Nephron progenitor cell (in vitro differentiated cells): Measurements from ENCODE around the gene IKBKE.

Source experiments
- DNase-seq: peaks from one replicate; pipeline ENCODE4 v3.0.0; 2021
- H3K27ac Mint-ChIP-seq: 2 replicates; pipeline ENCODE4 v1.8.0; 2021; ENCODE audit warnings: mild to moderate bottlenecking, moderate library complexity, mixed read lengths
- H3K27me3 Mint-ChIP-seq: 2 replicates; pipeline ENCODE4 v1.8.0; 2021; ENCODE audit warnings: mild to moderate bottlenecking, low read depth, mixed read lengths; ENCODE audit not compliant: poor library complexity
- H3K36me3 Mint-ChIP-seq: 2 replicates; pipeline ENCODE4 v1.8.0; 2021; ENCODE audit warnings: low read depth, mixed read lengths
- H3K4me1 Mint-ChIP-seq: 2 replicates; pipeline ENCODE4 v1.8.0; 2021; ENCODE audit warnings: mixed read lengths
- H3K4me3 Mint-ChIP-seq: 2 replicates; pipeline ENCODE4 v1.8.0; 2021; ENCODE audit warnings: mild to moderate bottlenecking, moderate library complexity, mixed read lengths
- H3K9me3 Mint-ChIP-seq: 2 replicates; pipeline ENCODE4 v1.8.0; 2021; ENCODE audit warnings: mild to moderate bottlenecking, moderate library complexity, mixed read lengths
- TF ChIP-seq, protein P1 (sequence below): fragments of 200-600 bp; sonication (generic); IDR thresholded peaks from 2 replicates; pipeline ENCODE4 v1.5.0; 2021; ENCODE audit warnings: antibody characterized with exemption

The IKBKE gene

GRCh38 chr1:206477110-206477509, 6.8 kb downstream of the IKBKE start:
- Mint-ChIP-seq H3K4me1 (peaks cover 29% of the 10 kb centered on the region), H3K9me3 (no peaks in the 10 kb centered on the region), H3K27me3 (peaks cover 8% of the 10 kb centered on the region), H3K4me3 (no peak overlapping the region), H3K36me3 (peaks cover 34% of the 10 kb centered on the region), H3K27ac (no peak overlapping the region)
- no peak for DNase-seq
- TF ChIP-seq, protein P1, sequence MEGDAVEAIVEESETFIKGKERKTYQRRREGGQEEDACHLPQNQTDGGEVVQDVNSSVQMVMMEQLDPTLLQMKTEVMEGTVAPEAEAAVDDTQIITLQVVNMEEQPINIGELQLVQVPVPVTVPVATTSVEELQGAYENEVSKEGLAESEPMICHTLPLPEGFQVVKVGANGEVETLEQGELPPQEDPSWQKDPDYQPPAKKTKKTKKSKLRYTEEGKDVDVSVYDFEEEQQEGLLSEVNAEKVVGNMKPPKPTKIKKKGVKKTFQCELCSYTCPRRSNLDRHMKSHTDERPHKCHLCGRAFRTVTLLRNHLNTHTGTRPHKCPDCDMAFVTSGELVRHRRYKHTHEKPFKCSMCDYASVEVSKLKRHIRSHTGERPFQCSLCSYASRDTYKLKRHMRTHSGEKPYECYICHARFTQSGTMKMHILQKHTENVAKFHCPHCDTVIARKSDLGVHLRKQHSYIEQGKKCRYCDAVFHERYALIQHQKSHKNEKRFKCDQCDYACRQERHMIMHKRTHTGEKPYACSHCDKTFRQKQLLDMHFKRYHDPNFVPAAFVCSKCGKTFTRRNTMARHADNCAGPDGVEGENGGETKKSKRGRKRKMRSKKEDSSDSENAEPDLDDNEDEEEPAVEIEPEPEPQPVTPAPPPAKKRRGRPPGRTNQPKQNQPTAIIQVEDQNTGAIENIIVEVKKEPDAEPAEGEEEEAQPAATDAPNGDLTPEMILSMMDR = no peak

DNA sequence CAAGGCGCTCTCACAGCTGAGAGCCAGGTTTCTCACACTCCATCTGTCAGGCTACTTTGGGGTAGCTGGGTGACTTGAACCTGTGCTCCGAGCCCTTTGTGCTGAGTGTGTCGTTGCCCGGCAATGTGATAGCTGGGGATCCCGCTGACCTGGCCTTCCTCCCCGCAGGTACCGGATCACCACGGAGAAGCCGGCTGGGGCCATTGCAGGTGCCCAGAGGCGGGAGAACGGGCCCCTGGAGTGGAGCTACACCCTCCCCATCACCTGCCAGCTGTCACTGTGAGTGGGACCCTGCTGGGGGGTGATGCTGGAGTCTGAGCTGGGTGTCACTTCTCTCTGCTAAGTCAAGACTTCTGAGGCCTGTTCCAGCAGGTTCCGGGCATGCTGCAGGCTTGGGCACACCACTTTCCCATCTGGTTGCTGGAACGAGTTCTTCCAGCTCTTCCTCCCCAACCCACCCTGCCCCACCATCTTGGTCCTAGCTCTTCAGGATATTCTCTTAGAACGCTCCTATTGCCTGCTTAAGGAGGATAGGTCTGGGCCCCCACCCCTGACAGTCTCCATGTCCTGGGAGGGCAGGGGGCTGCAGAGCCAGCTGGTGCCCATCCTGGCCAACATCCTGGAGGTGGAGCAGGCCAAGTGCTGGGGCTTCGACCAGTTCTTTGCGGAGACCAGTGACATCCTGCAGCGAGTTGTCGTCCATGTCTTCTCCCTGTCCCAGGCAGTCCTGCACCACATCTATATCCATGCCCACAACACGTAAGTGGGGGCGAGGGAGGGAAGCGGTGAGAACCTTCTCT, 7.5 kb downstream of the IKBKE start:
- no peaks in the 10 kb centered on the region for H3K9me3 Mint-ChIP-seq
- no peak for DNase-seq
- peaks cover 8% of the 10 kb centered on the region for H3K27me3 Mint-ChIP-seq
- H3K36me3 Mint-ChIP-seq = peaks cover 34% of the 10 kb centered on the region
- TF ChIP-seq, protein P1 = no peak
- peaks cover 22% of the 10 kb centered on the region for H3K4me1 Mint-ChIP-seq
- H3K4me3 Mint-ChIP-seq = no peak overlapping the region
- H3K27ac Mint-ChIP-seq = no peak overlapping the region

DNA sequence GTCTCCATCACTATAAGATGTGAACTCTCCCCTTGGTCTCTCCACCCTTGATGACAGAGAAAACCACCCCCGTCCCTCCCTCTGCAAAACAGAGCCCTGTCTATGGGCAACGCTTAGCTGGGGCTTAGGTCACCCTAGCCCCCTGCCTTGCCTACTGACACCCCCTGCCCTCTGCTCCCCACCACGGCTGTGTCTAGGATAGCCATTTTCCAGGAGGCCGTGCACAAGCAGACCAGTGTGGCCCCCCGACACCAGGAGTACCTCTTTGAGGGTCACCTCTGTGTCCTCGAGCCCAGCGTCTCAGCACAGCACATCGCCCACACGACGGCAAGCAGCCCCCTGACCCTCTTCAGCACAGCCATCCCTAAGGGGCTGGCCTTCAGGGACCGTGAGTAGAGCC, 8.5 kb downstream of the IKBKE start:
- no peaks in the 10 kb centered on the region for H3K9me3 Mint-ChIP-seq
- TF ChIP-seq, protein P1 = no peak
- H3K27me3 Mint-ChIP-seq = peaks cover 8% of the 10 kb centered on the region
- H3K4me1 Mint-ChIP-seq = peaks cover 12% of the 10 kb centered on the region
- no peak overlapping the region for H3K27ac Mint-ChIP-seq
- H3K4me3 Mint-ChIP-seq = no peak overlapping the region
- no peak for DNase-seq
- peaks cover 33% of the 10 kb centered on the region for H3K36me3 Mint-ChIP-seq

DNA sequence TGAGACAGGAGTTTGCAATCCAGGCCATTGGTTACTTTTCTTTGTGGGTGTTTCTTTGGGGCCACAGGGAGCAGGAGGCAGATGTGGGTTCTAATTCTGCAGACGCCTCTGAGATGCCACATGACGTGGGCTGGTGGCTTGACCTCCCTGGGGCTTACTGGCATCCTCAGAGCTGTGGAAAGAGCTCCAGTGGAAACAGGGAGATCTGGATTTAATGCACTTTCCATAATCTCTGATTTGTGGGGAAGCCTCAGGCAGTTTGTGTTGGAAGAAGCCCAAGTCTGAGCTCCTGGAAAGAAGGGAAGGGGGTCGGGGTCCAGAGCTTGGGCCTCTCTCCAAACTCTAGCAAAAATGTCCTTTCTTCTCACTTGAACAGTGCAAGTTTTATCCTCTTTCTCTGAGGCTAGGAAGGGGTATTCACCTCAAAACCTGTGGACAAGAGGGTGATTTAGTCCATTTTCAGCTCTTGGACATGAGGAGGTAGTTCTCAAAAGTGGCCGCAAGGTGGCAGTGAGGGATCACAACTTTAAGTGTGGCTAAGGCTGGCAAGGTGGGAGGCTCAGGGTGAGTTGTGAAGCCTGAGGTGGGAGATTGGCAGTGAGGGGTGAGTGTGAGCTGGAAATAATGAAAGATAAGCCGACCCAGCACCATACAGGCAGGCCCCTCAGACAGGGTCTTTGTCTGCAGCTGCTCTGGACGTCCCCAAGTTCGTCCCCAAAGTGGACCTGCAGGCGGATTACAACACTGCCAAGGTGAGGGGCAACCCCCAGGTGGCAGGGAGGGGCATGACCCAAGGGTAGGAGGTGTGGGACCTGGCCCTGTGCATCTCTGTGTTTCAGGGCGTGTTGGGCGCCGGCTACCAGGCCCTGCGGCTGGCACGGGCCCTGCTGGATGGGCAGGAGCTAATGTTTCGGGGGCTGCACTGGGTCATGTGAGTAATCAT, 9.2 kb downstream of the IKBKE start:
- Mint-ChIP-seq H3K36me3 (peaks cover 29% of the 10 kb centered on the region), H3K4me1 (peaks cover 6% of the 10 kb centered on the region), H3K27me3 (peaks cover 8% of the 10 kb centered on the region), H3K9me3 (no peaks in the 10 kb centered on the region), H3K4me3 (no peak overlapping the region), H3K27ac (no peak overlapping the region)
- peak; percentile 80 for DNase-seq
- TF ChIP-seq, protein P1 = peak; percentile 77

DNA sequence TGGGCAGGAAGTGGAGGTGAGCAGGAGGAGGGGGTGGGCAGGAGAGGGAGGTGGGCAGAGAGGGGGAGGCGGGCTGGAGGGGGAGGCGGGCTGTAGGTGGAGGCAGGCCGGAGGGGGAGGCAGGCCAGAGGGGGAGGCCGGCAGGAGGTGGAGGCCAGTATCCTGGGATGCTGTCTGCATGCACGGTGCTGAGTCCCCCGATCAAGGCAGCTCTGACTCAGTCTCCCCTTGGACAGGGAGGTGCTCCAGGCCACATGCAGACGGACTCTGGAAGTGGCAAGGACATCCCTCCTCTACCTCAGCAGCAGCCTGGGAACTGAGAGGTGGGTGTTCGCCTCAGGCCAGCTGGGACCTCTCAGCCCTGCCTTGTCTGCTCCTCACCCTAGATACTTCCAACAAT, 9.9 kb downstream of the IKBKE start:
- peaks cover 6% of the 10 kb centered on the region for H3K27me3 Mint-ChIP-seq
- H3K4me1 Mint-ChIP-seq = peaks cover 6% of the 10 kb centered on the region
- no peak overlapping the region for H3K27ac Mint-ChIP-seq
- DNase-seq = no peak
- peaks cover 25% of the 10 kb centered on the region for H3K36me3 Mint-ChIP-seq
- no peak overlapping the region for H3K4me3 Mint-ChIP-seq
- TF ChIP-seq, protein P1 = no peak
- no peaks in the 10 kb centered on the region for H3K9me3 Mint-ChIP-seq
